IMR-90 (cell line): ENCODE measurements around the gene PXT1. TPM values are rescaled to one million over a fixed set of nuclear protein-coding genes. Genes with fewer than 3 reads are reported as not detected.
"Not testable (repeated sequence)": the region's sequence is repeated elsewhere in the genome, so short reads cannot be mapped to it uniquely, and the experiment has no call there.

Source experiments
- ATAC-seq: fragments of 200-7000 bp; cut with Tn5 transposase; 2 replicates; pipeline ENCODE4 v1.9.1; 2020; ENCODE audit warnings: low read depth, mild to moderate bottlenecking, moderate library complexity
- BruUV-seq: library from RNA; stranded (reverse); fragments of 400-500 nt; replicated peaks from 2 replicates; lab custom pipeline; 2021; lab: Mats Ljungman, UMichigan
- CTCF ChIA-PET: fragments of 300-600 bp; formaldehyde crosslinking; extraction: SDS; loops from one replicate; lab custom pipeline; 2021; ENCODE audit warnings: antibody characterized with exemption; lab: Yijun Ruan, JAX
- POLR2A ChIA-PET: fragments of 300-600 bp; sonication (Branson Sonifier 250); formaldehyde crosslinking; loops from one replicate; lab custom pipeline; 2022; ENCODE audit warnings: antibody characterized with exemption; ENCODE audit not compliant: unreplicated experiment; lab: Charles Lee
- DNase-seq: peaks from one replicate; pipeline ENCODE4 v3.0.0; 2013
- H2AFZ ChIP-seq: replicated peaks from 2 replicates; pipeline ENCODE3; 2013; ENCODE audit warnings: low read length, mild to moderate bottlenecking; ENCODE audit not compliant: poor library complexity
- H2AK5ac ChIP-seq: 2 replicates; pipeline ENCODE4 v1.6.1; 2013; ENCODE audit warnings: low read depth, low read length, inconsistent platforms
- H2AK9ac ChIP-seq: replicated peaks from 2 replicates; pipeline ENCODE3; 2013; ENCODE audit warnings: mild to moderate bottlenecking, low read depth, low read length, moderate library complexity; ENCODE audit not compliant: poor library complexity
- H2BK120ac ChIP-seq: 2 replicates; pipeline ENCODE4 v1.6.1; 2013; ENCODE audit warnings: low read depth, low read length, inconsistent platforms
- H2BK15ac ChIP-seq: 3 replicates; pipeline ENCODE4 v1.6.1; 2013; ENCODE audit warnings: low read depth, low read length, inconsistent platforms
- H2BK20ac ChIP-seq: 2 replicates; pipeline ENCODE4 v1.6.1; 2013; ENCODE audit warnings: low read depth, mild to moderate bottlenecking, inconsistent platforms, low read length, moderate library complexity
- H2BK5ac ChIP-seq: 2 replicates; pipeline ENCODE4 v1.6.1; 2013; ENCODE audit warnings: mild to moderate bottlenecking, low read depth, low read length, inconsistent platforms; ENCODE audit not compliant: poor library complexity, severe bottlenecking
- H3K14ac ChIP-seq: replicated peaks from 2 replicates; pipeline ENCODE4 v1.6.1; 2013; ENCODE audit warnings: low read depth, low read length, inconsistent platforms
- H3K18ac ChIP-seq: 2 replicates; pipeline ENCODE4 v1.6.1; 2013; ENCODE audit warnings: low read depth, low read length, control low read depth
- H3K23ac ChIP-seq: 2 replicates; pipeline ENCODE4 v1.6.1; 2013; ENCODE audit warnings: low read depth, low read length, inconsistent platforms
- H3K27ac ChIP-seq: 2 replicates; pipeline ENCODE4 v1.5.1; 2013; ENCODE audit warnings: mild to moderate bottlenecking, control low read depth, low read length; ENCODE audit not compliant: insufficient read depth
- H3K27me3 ChIP-seq: 2 replicates; pipeline ENCODE4 v1.6.1; 2013; ENCODE audit warnings: low read length; ENCODE audit not compliant: control insufficient read depth, insufficient read depth
- H3K36me3 ChIP-seq: 2 replicates; pipeline ENCODE4 v1.6.1; 2013; ENCODE audit warnings: low read length, mixed read lengths; ENCODE audit not compliant: control insufficient read depth, insufficient read depth
- H3K4ac ChIP-seq: 2 replicates; pipeline ENCODE4 v1.6.1; 2013; ENCODE audit warnings: low read depth, low read length, inconsistent platforms
- H3K4me1 ChIP-seq: 2 replicates; pipeline ENCODE4 v1.6.1; 2013; ENCODE audit warnings: low read length, mixed read lengths; ENCODE audit not compliant: control insufficient read depth, insufficient read depth
- H3K4me2 ChIP-seq: 2 replicates; pipeline ENCODE4 v1.6.1; 2013; ENCODE audit warnings: low read depth, mild to moderate bottlenecking, control low read depth, low read length, moderate library complexity
- H3K4me3 ChIP-seq: 2 replicates; pipeline ENCODE4 v1.5.1; 2013; ENCODE audit warnings: low read depth, mild to moderate bottlenecking, control low read depth, low read length, moderate library complexity; ENCODE audit not compliant: insufficient read depth
- H3K56ac ChIP-seq: 2 replicates; pipeline ENCODE4 v1.6.1; 2013; ENCODE audit warnings: low read length, inconsistent platforms; ENCODE audit not compliant: insufficient read depth; ENCODE audit errors: extremely low read depth
- H3K79me1 ChIP-seq, 2 experiments: 2 replicates each; pipeline ENCODE4 v1.6.1; 2013; ENCODE audit warnings: low read length in 2 of 2, inconsistent platforms in 1 of 2, low read depth in 1 of 2
- H3K9ac ChIP-seq: 2 replicates; pipeline ENCODE4 v1.6.1; 2013; ENCODE audit warnings: low read depth, low read length, control low read depth
- H3K9me1 ChIP-seq: 2 replicates; pipeline ENCODE4 v1.6.1; 2013; ENCODE audit warnings: low read length, inconsistent platforms; ENCODE audit not compliant: insufficient read depth
- H3K9me3 ChIP-seq: 2 replicates; pipeline ENCODE4 v1.6.1; 2013; ENCODE audit warnings: low read length; ENCODE audit not compliant: control insufficient read depth, insufficient read depth
- H4K20me1 ChIP-seq: 2 replicates; pipeline ENCODE4 v1.6.1; 2013; ENCODE audit warnings: low read length, inconsistent platforms; ENCODE audit not compliant: insufficient read depth
- H4K5ac ChIP-seq: 2 replicates; pipeline ENCODE4 v1.6.1; 2013; ENCODE audit warnings: mild to moderate bottlenecking, low read depth, low read length, control low read depth
- H4K8ac ChIP-seq, 2 experiments: 2 replicates each; pipeline ENCODE4 v1.6.1; 2013; ENCODE audit warnings: low read depth in 2 of 2, low read length in 2 of 2, control low read depth in 1 of 2, inconsistent platforms in 1 of 2
- H4K91ac ChIP-seq: 2 replicates; pipeline ENCODE4 v1.6.1; 2013; ENCODE audit warnings: low read depth, low read length, inconsistent platforms; ENCODE audit not compliant: insufficient read depth
- whole genome bisulfite sequencing, 2 experiments: methylation state at CpG; one replicate each; pipeline versions ENCODE4 v1.1.5 to v1.1.7; 2013; ENCODE audit warnings: missing lambda C conversion rate in 2 of 2; ENCODE audit not compliant: insufficient read length in 1 of 2; ENCODE audit errors: extremely low coverage in 2 of 2; 5-methylcytosine and 5-hydroxymethylcytosine counted together
- dilution Hi-C: fragments of 300-500 bp; cut with HindIII; formaldehyde crosslinking; loops from one replicate; pipeline ENCODE4 v1.14.3; 2018; ENCODE audit warnings: low sequenced_read_pairs; ENCODE audit not compliant: unreplicated experiment
- in situ Hi-C: fragments of 300-500 bp; cut with MboI; formaldehyde crosslinking; loops from 3 replicates; pipeline ENCODE4 v1.14.3; 2019; ENCODE audit warnings: low sequenced_read_pairs, inconsistent platforms, mixed read lengths
- intact Hi-C: fragments of 100-400 bp; cut with micrococcal nuclease; formaldehyde crosslinking; loops from 2 replicates; pipeline ENCODE4 v1.10.0; 2022
- polyA plus RNA-seq, 3 experiments: library from polyadenylated mRNA; depleted of rRNA; stranded (reverse); fragments of >200 nt; gene quantifications; 2 replicates each; pipeline ENCODE4 v1.2.3, GENCODE V29; 2012; ENCODE audit warnings: low replicate concordance in 1 of 3
- total RNA-seq: library from RNA; depleted of rRNA; stranded (reverse); fragments of >200 nt; gene quantifications from 2 replicates; pipeline ENCODE4 v1.2.3, GENCODE V29; 2012

PXT1 gene
- total and polyA plus RNA-seq, 2 of the 4 experiments (the other 2 are of a cell fraction), result not detected

- H2AK9ac ChIP-seq, ATAC-seq, H3K9ac ChIP-seq, H3K4me2 ChIP-seq, H2BK120ac ChIP-seq, H4K5ac ChIP-seq, H3K14ac ChIP-seq, BruUV-seq, H3K23ac ChIP-seq, H3K27ac ChIP-seq, H3K36me3 ChIP-seq, H4K91ac ChIP-seq, H3K27me3 ChIP-seq, dilution Hi-C loops, H3K18ac ChIP-seq, H3K9me3 ChIP-seq, intact Hi-C loops, H3K9me1 ChIP-seq, DNase-seq, H4K8ac ChIP-seq, H2BK15ac ChIP-seq, H3K4ac ChIP-seq, H3K56ac ChIP-seq, H2AK5ac ChIP-seq, H2BK5ac ChIP-seq, H3K4me1 ChIP-seq, in situ Hi-C loops, H2AFZ ChIP-seq, H2BK20ac ChIP-seq, H3K4me3 ChIP-seq: not testable (repeated sequence)
- ChIA-PET CTCF (interaction anchor here (0.6 to 1.4 kb wide), 3 partner anchors 16 to 157 kb away, joined by 3 to 6 read pairs (median 5); no protein-coding TSS in a partner anchor), POLR2A (interaction anchor here (0.6 kb wide), 2 partner anchors 34 to 256 kb away, joined by 4 to 6 read pairs; no protein-coding TSS in a partner anchor)
- H4K20me1 ChIP-seq, result peaks cover 52% of the 10 kb centered on the region
- WGBS, 2 experiments, result 100% methylated on average over 4 of the region's 8 CpGs; no CpG with 5 or more reads in 1 of the 2 experiments
- H3K79me1 ChIP-seq, result peaks cover 11 to 57% of the 10 kb centered on the region in 2 experiments
These were observed 10.2 kb upstream of the PXT1 start for GRCh38 chr6:36452897-36453296.
